GM15510 (cell line): Measurements from ENCODE around the gene CDH11.

Experiments used
- POLR2A ChIP-seq: IDR thresholded peaks from 3 replicates; pipeline ENCODE4 v1.6.1; 2011; ENCODE audit warnings: borderline replicate concordance; ENCODE audit not compliant: insufficient read length; ENCODE audit errors: extremely low read depth

CDH11 gene

GRCh38 chr16:64997121-64997520 is 124.7 kb downstream of the CDH11 start:
- no peak for TF ChIP-seq POLR2A

- no peak for TF ChIP-seq POLR2A
Observed at GRCh38 chr16:64996641-64997040, 125.2 kb downstream of the CDH11 start.

- TF ChIP-seq POLR2A: no peak
Observed at GRCh38 chr16:64993464-64993863, 128.4 kb downstream of the CDH11 start.

GRCh38 chr16:64991001-64991400 is 130.9 kb downstream of the CDH11 start:
- no peak for TF ChIP-seq POLR2A

- TF ChIP-seq POLR2A: no peak
Observed at GRCh38 chr16:64990101-64990500, 131.8 kb downstream of the CDH11 start.

- no peak for TF ChIP-seq POLR2A
Observed at GRCh38 chr16:64989050-64989449, 132.8 kb downstream of the CDH11 start.

GRCh38 chr16:64983963-64984362 is 137.9 kb downstream of the CDH11 start:
- TF ChIP-seq POLR2A: no peak

- no peak for TF ChIP-seq POLR2A
Observed at GRCh38 chr16:64983231-64983630, 138.6 kb downstream of the CDH11 start.

- no peak for TF ChIP-seq POLR2A
Observed at GRCh38 chr16:64982581-64982980, 139.3 kb downstream of the CDH11 start.

- no peak for TF ChIP-seq POLR2A
Observed at GRCh38 chr16:64981568-64982281, 140.1 kb downstream of the CDH11 start.

GRCh38 chr16:64977206-64977920 is 144.5 kb downstream of the CDH11 start:
- TF ChIP-seq POLR2A: no peak

GRCh38 chr16:64975821-64976220 is 146.0 kb downstream of the CDH11 start:
- no peak for TF ChIP-seq POLR2A

GRCh38 chr16:64974381-64974780 is 147.5 kb downstream of the CDH11 start:
- no peak for TF ChIP-seq POLR2A

GRCh38 chr16:64973171-64973570 is 148.7 kb downstream of the CDH11 start:
- no peak for TF ChIP-seq POLR2A

GRCh38 chr16:64971171-64971570 is 150.7 kb downstream of the CDH11 start:
- TF ChIP-seq POLR2A: no peak

- no peak for TF ChIP-seq POLR2A
Observed at GRCh38 chr16:64969221-64969620, 152.6 kb downstream of the CDH11 start.
